Neural progenitor cell (in vitro differentiated cells): ENCODE measurements around the gene ZGPAT. TPM values are rescaled to one million over a fixed set of nuclear protein-coding genes. Genes with fewer than 3 reads are reported as not detected.
A peak's percentile ranks its signal among the peaks of the same experiment; 100 is the strongest.

Experiments used
- DNase-seq: peaks from one replicate; pipeline ENCODE4 v3.0.0-alpha.2; 2016; ENCODE audit warnings: low spot score
- H2AFZ ChIP-seq: fragments of 200-600 bp; sonication (generic); replicated peaks from 2 replicates; pipeline ENCODE4 v1.6.1; 2016; ENCODE audit warnings: antibody characterized with exemption
- H3F3A ChIP-seq: fragments of 200-600 bp; sonication (generic); 2 replicates; pipeline ENCODE4 v1.6.1; 2016; ENCODE audit warnings: antibody characterized with exemption, low read depth
- H3K27ac ChIP-seq: fragments of 200-600 bp; sonication (generic); 2 replicates; pipeline ENCODE4 v1.5.1; 2016; ENCODE audit warnings: mild to moderate bottlenecking
- H3K27me3 ChIP-seq: fragments of 200-600 bp; sonication (generic); 2 replicates; pipeline ENCODE4 v1.6.1; 2016; ENCODE audit warnings: mild to moderate bottlenecking, moderate library complexity
- H3K36me3 ChIP-seq: fragments of 200-600 bp; sonication (generic); 2 replicates; pipeline ENCODE4 v1.5.1; 2016
- H3K4me1 ChIP-seq: fragments of 200-600 bp; sonication (generic); 2 replicates; pipeline ENCODE4 v1.6.1; 2016; ENCODE audit warnings: mixed run types
- H3K4me2 ChIP-seq: fragments of 200-600 bp; sonication (generic); 2 replicates; pipeline ENCODE4 v1.6.1; 2016
- H3K4me3 ChIP-seq: fragments of 200-600 bp; sonication (generic); 2 replicates; pipeline ENCODE4 v1.5.1; 2016
- H3K79me2 ChIP-seq: fragments of 200-600 bp; sonication (generic); 2 replicates; pipeline ENCODE4 v1.6.1; 2016; ENCODE audit warnings: low read depth
- H3K9ac ChIP-seq: fragments of 200-600 bp; sonication (generic); 2 replicates; pipeline ENCODE4 v1.6.1; 2016
- H3K9me3 ChIP-seq: fragments of 200-600 bp; sonication (generic); 2 replicates; pipeline ENCODE4 v1.5.1; 2016; ENCODE audit warnings: low read depth
- H4K20me1 ChIP-seq: fragments of 200-600 bp; sonication (generic); 2 replicates; pipeline ENCODE4 v1.6.1; 2016; ENCODE audit warnings: low read depth
- H3K27ac Mint-ChIP-seq: 3 replicates; pipeline ENCODE4 v1.8.0; 2021; ENCODE audit warnings: mixed read lengths
- H3K27me3 Mint-ChIP-seq: 2 replicates; pipeline ENCODE4 v1.8.0; 2022; ENCODE audit warnings: low read depth, mild to moderate bottlenecking, inconsistent platforms, moderate library complexity, mixed read lengths; ENCODE audit not compliant: insufficient read depth
- H3K36me3 Mint-ChIP-seq: 3 replicates; pipeline ENCODE4 v1.8.0; 2021; ENCODE audit warnings: mixed read lengths
- H3K4me1 Mint-ChIP-seq: 3 replicates; pipeline ENCODE4 v1.8.0; 2021; ENCODE audit warnings: mixed read lengths
- H3K4me3 Mint-ChIP-seq: 3 replicates; pipeline ENCODE4 v1.8.0; 2021; ENCODE audit warnings: mild to moderate bottlenecking, moderate library complexity, mixed read lengths
- H3K9me3 Mint-ChIP-seq: 3 replicates; pipeline ENCODE4 v1.8.0; 2020; ENCODE audit warnings: mixed read lengths
- EZH2 ChIP-seq: fragments of 200-600 bp; sonication (generic); IDR thresholded peaks from 2 replicates; pipeline ENCODE4 v1.6.1; 2017; ENCODE audit warnings: antibody characterized with exemption, mild to moderate bottlenecking, moderate library complexity
- EZH2phosphoT487 ChIP-seq: fragments of 200-600 bp; sonication (generic); IDR thresholded peaks from 2 replicates; pipeline ENCODE4 v1.6.1; 2017; ENCODE audit warnings: antibody characterized with exemption
- total RNA-seq: library from RNA; depleted of rRNA; stranded (reverse); fragments of >200 nt; gene quantifications from 2 replicates; pipeline ENCODE4 v1.2.3, GENCODE V29; 2015; ENCODE audit warnings: low replicate concordance
- TF ChIP-seq, protein P1 (sequence below): fragments of 200-600 bp; sonication (generic); IDR thresholded peaks from 2 replicates; pipeline ENCODE4 v1.5.1; 2017; ENCODE audit warnings: antibody characterized with exemption, mild to moderate bottlenecking

Gene ZGPAT
- total RNA-seq, 1 donor from 2014 or later = 8.2 TPM

- Mint-ChIP-seq H3K4me1 (peaks cover 22% of the 10 kb centered on the region), H3K36me3 (peaks cover 16% of the 10 kb centered on the region), H3K4me3 (no peak overlapping the region), H3K27me3 (peaks cover 4% of the 10 kb centered on the region), H3K9me3 (no peaks in the 10 kb centered on the region), H3K27ac (no peak overlapping the region)
- Histone ChIP-seq H4K20me1 (peaks cover 3% of the 10 kb centered on the region), H3K9me3 (no peaks in the 10 kb centered on the region), H3K79me2 (peaks cover 8% of the 10 kb centered on the region), H3K27ac (no peak overlapping the region), H2AFZ (no peak overlapping the region), H3K9ac (no peak overlapping the region), H3K4me2 (no peak overlapping the region), H3K36me3 (no peaks in the 10 kb centered on the region), H3K4me3 (no peak overlapping the region), H3K27me3 (no peaks in the 10 kb centered on the region), H3F3A (no peaks in the 10 kb centered on the region), H3K4me1 (no peaks in the 10 kb centered on the region)
- no peak for TF ChIP-seq EZH2
- TF ChIP-seq EZH2phosphoT487 = no peak
- TF ChIP-seq, protein P1, sequence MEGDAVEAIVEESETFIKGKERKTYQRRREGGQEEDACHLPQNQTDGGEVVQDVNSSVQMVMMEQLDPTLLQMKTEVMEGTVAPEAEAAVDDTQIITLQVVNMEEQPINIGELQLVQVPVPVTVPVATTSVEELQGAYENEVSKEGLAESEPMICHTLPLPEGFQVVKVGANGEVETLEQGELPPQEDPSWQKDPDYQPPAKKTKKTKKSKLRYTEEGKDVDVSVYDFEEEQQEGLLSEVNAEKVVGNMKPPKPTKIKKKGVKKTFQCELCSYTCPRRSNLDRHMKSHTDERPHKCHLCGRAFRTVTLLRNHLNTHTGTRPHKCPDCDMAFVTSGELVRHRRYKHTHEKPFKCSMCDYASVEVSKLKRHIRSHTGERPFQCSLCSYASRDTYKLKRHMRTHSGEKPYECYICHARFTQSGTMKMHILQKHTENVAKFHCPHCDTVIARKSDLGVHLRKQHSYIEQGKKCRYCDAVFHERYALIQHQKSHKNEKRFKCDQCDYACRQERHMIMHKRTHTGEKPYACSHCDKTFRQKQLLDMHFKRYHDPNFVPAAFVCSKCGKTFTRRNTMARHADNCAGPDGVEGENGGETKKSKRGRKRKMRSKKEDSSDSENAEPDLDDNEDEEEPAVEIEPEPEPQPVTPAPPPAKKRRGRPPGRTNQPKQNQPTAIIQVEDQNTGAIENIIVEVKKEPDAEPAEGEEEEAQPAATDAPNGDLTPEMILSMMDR = no peak
- DNase-seq = no peak
Observed at GRCh38 chr20:63663332-63664066, 44.3 kb upstream of the ZGPAT start.

- no peaks in the 10 kb centered on the region for H3K9me3 ChIP-seq
- no peaks in the 10 kb centered on the region for H3K9me3 Mint-ChIP-seq
- no peaks in the 10 kb centered on the region for H3K36me3 ChIP-seq
- peaks cover 2% of the 10 kb centered on the region for H3K79me2 ChIP-seq
- no peak overlapping the region for H3K4me2 ChIP-seq
- H3K27ac Mint-ChIP-seq = no peak overlapping the region
- no peaks in the 10 kb centered on the region for H3F3A ChIP-seq
- no peak overlapping the region for H3K4me3 Mint-ChIP-seq
- H4K20me1 ChIP-seq = peaks cover 2% of the 10 kb centered on the region
- H3K4me1 ChIP-seq = no peaks in the 10 kb centered on the region
- TF ChIP-seq, protein P1 = no peak
- H2AFZ ChIP-seq = no peak overlapping the region
- peaks cover 19% of the 10 kb centered on the region for H3K36me3 Mint-ChIP-seq
- no peak overlapping the region for H3K27ac ChIP-seq
- no peak overlapping the region for H3K4me3 ChIP-seq
- H3K9ac ChIP-seq = no peak overlapping the region
- H3K27me3 Mint-ChIP-seq = peaks cover 4% of the 10 kb centered on the region
- DNase-seq = no peak
- peaks cover 14% of the 10 kb centered on the region for H3K4me1 Mint-ChIP-seq
- no peaks in the 10 kb centered on the region for H3K27me3 ChIP-seq
Observed at GRCh38 chr20:63664143-63664851, 43.5 kb upstream of the ZGPAT start.

DNA sequence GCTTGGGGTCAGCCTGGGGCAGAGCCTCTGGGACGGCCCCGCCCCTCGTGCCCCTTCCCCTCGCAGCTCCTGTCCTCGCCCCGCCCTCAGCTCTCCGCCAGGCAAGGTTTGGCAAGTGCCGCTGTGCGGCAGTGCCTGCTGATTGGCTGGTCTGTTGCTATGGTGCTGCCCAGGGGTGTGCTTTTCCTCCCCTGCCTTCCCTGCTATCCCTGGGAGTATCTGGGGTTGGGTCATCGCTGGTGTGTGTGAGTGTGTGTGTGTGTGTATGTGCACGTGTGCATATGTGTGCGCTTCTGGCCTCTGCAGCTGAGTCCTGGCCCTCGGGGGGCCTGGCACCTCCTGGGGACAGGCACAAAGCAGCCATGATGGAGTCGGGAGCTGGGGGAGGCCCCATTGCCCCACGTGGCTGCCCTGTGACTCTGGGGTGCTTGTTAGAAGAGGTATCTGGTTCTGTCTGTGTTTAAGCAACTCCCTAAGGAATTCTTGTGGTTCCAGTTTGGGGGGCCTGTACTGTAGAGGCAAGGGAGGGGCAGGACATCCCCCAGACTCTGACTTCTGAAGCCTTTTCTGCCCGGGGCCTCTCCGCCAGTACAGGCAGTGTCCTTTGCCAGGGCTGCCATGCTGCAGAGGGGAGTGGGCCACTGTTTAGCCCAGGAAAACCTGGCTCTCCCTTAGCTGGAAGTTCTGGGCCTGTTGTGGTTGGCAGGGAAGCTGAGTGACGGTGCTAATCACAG lies 42.8 kb upstream of the ZGPAT start:
- Histone ChIP-seq H3K9ac (no peak overlapping the region), H3F3A (no peaks in the 10 kb centered on the region), H4K20me1 (no peaks in the 10 kb centered on the region), H2AFZ (no peak overlapping the region), H3K79me2 (no peaks in the 10 kb centered on the region), H3K4me3 (no peak overlapping the region), H3K4me1 (no peaks in the 10 kb centered on the region), H3K27ac (no peak overlapping the region), H3K9me3 (no peaks in the 10 kb centered on the region), H3K36me3 (no peaks in the 10 kb centered on the region), H3K27me3 (no peaks in the 10 kb centered on the region), H3K4me2 (no peak overlapping the region)
- no peak for TF ChIP-seq EZH2
- TF ChIP-seq EZH2phosphoT487 = no peak
- TF ChIP-seq, protein P1 = no peak
- H3K36me3 Mint-ChIP-seq = peaks cover 20% of the 10 kb centered on the region
- H3K27me3 Mint-ChIP-seq = peaks cover 4% of the 10 kb centered on the region
- peak; percentile 78 for DNase-seq
- peak overlapping the region; percentile 48 for H3K4me3 Mint-ChIP-seq
- peak overlapping the region; percentile 91 for H3K27ac Mint-ChIP-seq
- H3K4me1 Mint-ChIP-seq = peaks cover 6% of the 10 kb centered on the region
- no peaks in the 10 kb centered on the region for H3K9me3 Mint-ChIP-seq
